KMS-11 (cell line): ENCODE data around the gene DBR1.
A peak's percentile ranks its signal among the peaks of the same experiment; 100 is the strongest.

Experiments
- H2AFZ ChIP-seq: fragments of 200-600 bp; sonication (generic); 2 replicates; pipeline ENCODE4 v1.6.1; 2016; ENCODE audit warnings: antibody characterized with exemption, mixed run types, low read depth
- H3K27ac ChIP-seq: fragments of 200-600 bp; sonication (generic); 2 replicates; pipeline ENCODE4 v1.6.1; 2016; ENCODE audit warnings: mild to moderate bottlenecking, mixed run types
- H3K27me3 ChIP-seq: fragments of 200-600 bp; sonication (generic); 2 replicates; pipeline ENCODE4 v1.6.1; 2017; ENCODE audit warnings: mild to moderate bottlenecking, low read depth, mixed run types, moderate library complexity; ENCODE audit not compliant: insufficient read depth
- H3K36me3 ChIP-seq: fragments of 200-600 bp; sonication (generic); 2 replicates; pipeline ENCODE4 v1.6.1; 2017; ENCODE audit warnings: mild to moderate bottlenecking, mixed run types; ENCODE audit not compliant: insufficient read depth
- H3K4me1 ChIP-seq: fragments of 200-600 bp; sonication (generic); 2 replicates; pipeline ENCODE4 v1.6.1; 2016; ENCODE audit warnings: mild to moderate bottlenecking, low read depth, mixed run types; ENCODE audit not compliant: poor library complexity, severe bottlenecking
- H3K4me2 ChIP-seq: fragments of 200-600 bp; sonication (generic); 2 replicates; pipeline ENCODE4 v1.7.0; 2016; ENCODE audit warnings: mild to moderate bottlenecking, mixed run types
- H3K4me3 ChIP-seq: fragments of 200-600 bp; sonication (generic); IDR thresholded peaks from 2 replicates; pipeline ENCODE4 v1.6.1; 2017; ENCODE audit warnings: low read depth, low read length, mixed read lengths; ENCODE audit not compliant: insufficient read depth
- H3K79me2 ChIP-seq: fragments of 200-600 bp; sonication (generic); 2 replicates; pipeline ENCODE4 v1.6.1; 2016; ENCODE audit warnings: low read depth, mixed run types; ENCODE audit not compliant: insufficient read depth
- H3K9ac ChIP-seq: fragments of 200-600 bp; sonication (generic); 2 replicates; pipeline ENCODE4 v1.6.1; 2016; ENCODE audit warnings: mild to moderate bottlenecking, mixed run types
- H4K20me1 ChIP-seq: fragments of 200-600 bp; sonication (generic); 2 replicates; pipeline ENCODE4 v1.6.1; 2016; ENCODE audit warnings: mild to moderate bottlenecking, mixed run types; ENCODE audit not compliant: insufficient read depth
- TF ChIP-seq, protein P1 (sequence below): fragments of 200-600 bp; sonication (generic); conservative IDR thresholded peaks from 2 replicates; pipeline ENCODE4 v1.6.1; 2017; ENCODE audit warnings: low read depth, mild to moderate bottlenecking, antibody characterized with exemption, low read length, moderate library complexity, mixed read lengths

Gene DBR1

DNA sequence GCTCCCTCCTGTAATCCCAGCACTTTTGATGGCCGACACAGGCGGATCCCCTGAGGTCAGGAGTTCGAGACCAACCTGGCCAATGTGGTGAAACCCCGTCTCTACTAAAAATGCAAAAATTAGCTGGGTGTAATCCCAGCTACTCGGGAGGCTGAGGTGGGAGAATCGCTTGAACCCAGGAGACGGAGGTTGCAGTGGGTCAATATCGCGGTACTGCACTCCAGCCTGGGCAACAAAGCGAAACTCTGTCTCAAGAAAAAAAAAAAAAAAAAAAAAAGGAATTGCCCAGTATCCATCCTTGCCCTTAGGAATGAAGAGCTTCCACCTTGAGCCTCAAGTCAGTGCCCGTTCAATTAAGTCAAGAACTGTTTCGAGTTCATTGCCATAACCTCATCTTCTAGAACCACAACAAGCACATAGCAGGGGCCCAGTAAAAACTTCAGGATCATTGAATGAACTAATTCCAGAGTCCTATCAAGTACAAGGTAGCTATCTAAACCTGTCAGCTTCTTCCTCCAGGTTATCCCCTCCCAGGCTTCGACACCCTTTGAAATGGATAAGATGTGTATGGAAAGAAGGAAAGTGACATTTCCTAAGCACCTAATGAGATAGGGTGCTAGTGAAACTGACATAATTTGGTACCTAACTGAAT lies 826 bp downstream of the DBR1 start:
- peaks cover 26% of the 10 kb centered on the region for H3K4me1 ChIP-seq
- peaks cover 10% of the 10 kb centered on the region for H3K79me2 ChIP-seq
- H3K27ac ChIP-seq = peak overlapping the region; percentile 69; the same call in 1 of the 2 replicates
- H3K27me3 ChIP-seq = no peaks in the 10 kb centered on the region
- TF ChIP-seq, protein P1, sequence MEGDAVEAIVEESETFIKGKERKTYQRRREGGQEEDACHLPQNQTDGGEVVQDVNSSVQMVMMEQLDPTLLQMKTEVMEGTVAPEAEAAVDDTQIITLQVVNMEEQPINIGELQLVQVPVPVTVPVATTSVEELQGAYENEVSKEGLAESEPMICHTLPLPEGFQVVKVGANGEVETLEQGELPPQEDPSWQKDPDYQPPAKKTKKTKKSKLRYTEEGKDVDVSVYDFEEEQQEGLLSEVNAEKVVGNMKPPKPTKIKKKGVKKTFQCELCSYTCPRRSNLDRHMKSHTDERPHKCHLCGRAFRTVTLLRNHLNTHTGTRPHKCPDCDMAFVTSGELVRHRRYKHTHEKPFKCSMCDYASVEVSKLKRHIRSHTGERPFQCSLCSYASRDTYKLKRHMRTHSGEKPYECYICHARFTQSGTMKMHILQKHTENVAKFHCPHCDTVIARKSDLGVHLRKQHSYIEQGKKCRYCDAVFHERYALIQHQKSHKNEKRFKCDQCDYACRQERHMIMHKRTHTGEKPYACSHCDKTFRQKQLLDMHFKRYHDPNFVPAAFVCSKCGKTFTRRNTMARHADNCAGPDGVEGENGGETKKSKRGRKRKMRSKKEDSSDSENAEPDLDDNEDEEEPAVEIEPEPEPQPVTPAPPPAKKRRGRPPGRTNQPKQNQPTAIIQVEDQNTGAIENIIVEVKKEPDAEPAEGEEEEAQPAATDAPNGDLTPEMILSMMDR = no peak
- no peaks in the 10 kb centered on the region; the same call in 1 of the 2 replicates for H3K36me3 ChIP-seq
- no peaks in the 10 kb centered on the region for H4K20me1 ChIP-seq
- H3K4me3 ChIP-seq = no peak overlapping the region
- peak overlapping the region; percentile 94 for H2AFZ ChIP-seq
- peak overlapping the region; percentile 74 for H3K4me2 ChIP-seq
- peak overlapping the region; percentile 75; the same call in 1 of the 2 replicates for H3K9ac ChIP-seq

- Histone ChIP-seq H3K4me2 (no peak overlapping the region), H3K36me3 (no peaks in the 10 kb centered on the region; the same call in 1 of the 2 replicates), H3K27ac (no peak overlapping the region), H4K20me1 (no peaks in the 10 kb centered on the region), H3K9ac (no peak overlapping the region), H3K79me2 (peaks cover 10% of the 10 kb centered on the region), H3K4me3 (no peak overlapping the region), H3K27me3 (no peaks in the 10 kb centered on the region), H2AFZ (no peak overlapping the region), H3K4me1 (peaks cover 26% of the 10 kb centered on the region)
- TF ChIP-seq, protein P1 = no peak
Observed at GRCh38 chr3:138172625-138173024, 2.1 kb downstream of the DBR1 start.

DNA sequence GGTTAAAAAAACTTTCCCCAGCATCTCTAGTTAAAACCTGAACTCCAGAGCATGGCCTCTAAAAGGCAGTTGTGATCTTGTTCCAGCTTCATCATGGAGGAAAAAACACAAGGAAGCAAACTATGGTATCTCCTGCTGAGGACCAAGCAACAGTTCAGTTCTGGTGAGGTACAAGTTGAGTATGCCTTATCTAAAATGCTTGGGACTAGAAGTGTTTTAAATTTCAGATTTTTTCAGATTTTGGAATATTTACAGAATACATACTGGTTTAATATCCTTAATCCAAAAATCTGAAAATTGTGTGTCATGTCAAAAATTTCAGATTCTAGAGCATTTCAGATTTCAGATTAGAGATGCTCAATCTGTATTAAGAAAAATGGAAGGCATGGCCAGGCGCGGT lies 9.7 kb downstream of the DBR1 start:
- Histone ChIP-seq H3K4me3 (no peak overlapping the region), H3K79me2 (no peaks in the 10 kb centered on the region), H3K27me3 (no peaks in the 10 kb centered on the region), H3K9ac (no peak overlapping the region), H3K4me1 (no peaks in the 10 kb centered on the region), H3K36me3 (no peaks in the 10 kb centered on the region; the same call in 1 of the 2 replicates), H3K27ac (no peak overlapping the region), H2AFZ (no peak overlapping the region), H3K4me2 (no peak overlapping the region), H4K20me1 (no peaks in the 10 kb centered on the region)
- TF ChIP-seq, protein P1 = no peak

DNA sequence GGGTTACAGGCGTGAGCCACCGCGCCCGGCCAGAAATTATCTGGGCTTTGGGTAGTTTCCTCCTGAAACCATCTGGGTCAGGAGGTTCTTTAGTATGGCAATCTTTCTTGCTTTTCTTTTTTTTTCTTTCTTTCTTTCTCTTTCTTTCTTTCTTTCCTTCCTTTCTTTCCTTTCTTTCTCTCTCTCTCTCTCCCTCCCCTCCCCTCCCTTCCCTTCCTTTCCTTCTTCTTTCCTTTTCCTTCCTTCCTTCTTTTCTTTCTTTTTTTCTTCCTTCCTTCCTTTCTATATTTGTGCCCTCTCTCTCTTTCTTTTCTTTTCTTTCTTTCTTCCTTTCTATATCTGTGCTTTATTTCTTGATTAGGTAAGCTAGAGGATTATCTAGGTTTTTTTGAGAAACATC lies 17.0 kb downstream of the DBR1 start:
- no peak overlapping the region for H3K27ac ChIP-seq
- TF ChIP-seq, protein P1 = no peak
- no peak overlapping the region for H3K4me2 ChIP-seq
- H4K20me1 ChIP-seq = no peaks in the 10 kb centered on the region
- no peaks in the 10 kb centered on the region for H3K79me2 ChIP-seq
- H3K4me1 ChIP-seq = no peaks in the 10 kb centered on the region
- H3K9ac ChIP-seq = no peak overlapping the region
- H3K36me3 ChIP-seq = no peaks in the 10 kb centered on the region
- no peak overlapping the region for H2AFZ ChIP-seq
- H3K4me3 ChIP-seq = no peak overlapping the region
- no peaks in the 10 kb centered on the region for H3K27me3 ChIP-seq
